ENCODE measurements around the gene LRRC55. TPM values are rescaled to one million over a fixed set of nuclear protein-coding genes. Genes with fewer than 3 reads are reported as not detected.

Gene LRRC55
- total RNA-seq, 1 experiment from 2014 or later, result 0.79 TPM

- TF ChIP-seq, protein P1, sequence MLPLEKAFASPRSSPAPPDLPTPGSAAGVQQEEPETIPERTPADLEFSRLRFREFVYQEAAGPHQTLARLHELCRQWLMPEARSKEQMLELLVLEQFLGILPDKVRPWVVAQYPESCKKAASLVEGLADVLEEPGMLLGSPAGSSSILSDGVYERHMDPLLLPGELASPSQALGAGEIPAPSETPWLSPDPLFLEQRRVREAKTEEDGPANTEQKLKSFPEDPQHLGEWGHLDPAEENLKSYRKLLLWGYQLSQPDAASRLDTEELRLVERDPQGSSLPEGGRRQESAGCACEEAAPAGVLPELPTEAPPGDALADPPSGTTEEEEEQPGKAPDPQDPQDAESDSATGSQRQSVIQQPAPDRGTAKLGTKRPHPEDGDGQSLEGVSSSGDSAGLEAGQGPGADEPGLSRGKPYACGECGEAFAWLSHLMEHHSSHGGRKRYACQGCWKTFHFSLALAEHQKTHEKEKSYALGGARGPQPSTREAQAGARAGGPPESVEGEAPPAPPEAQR (CRISPR knock-in tag; IDR thresholded peaks at IDR 0.05), result no peak
- TF ChIP-seq NFE2L1 (CRISPR knock-in tag; IDR thresholded peaks at IDR 0.05) (no peak), KAT7 (CRISPR knock-in tag; IDR thresholded peaks at IDR 0.05; ENCODE audit: borderline replicate concordance) (no peak), ATF6 (CRISPR knock-in tag; IDR thresholded peaks at IDR 0.05) (no peak), ZNF532 (CRISPR knock-in tag; IDR thresholded peaks at IDR 0.05; ENCODE audit: borderline replicate concordance) (no peak), NR2C2 (CRISPR knock-in tag; IDR thresholded peaks at IDR 0.05) (no peak), PRDM15 (CRISPR knock-in tag; IDR thresholded peaks at IDR 0.05) (no peak)
- TF ChIP-seq, protein P2, sequence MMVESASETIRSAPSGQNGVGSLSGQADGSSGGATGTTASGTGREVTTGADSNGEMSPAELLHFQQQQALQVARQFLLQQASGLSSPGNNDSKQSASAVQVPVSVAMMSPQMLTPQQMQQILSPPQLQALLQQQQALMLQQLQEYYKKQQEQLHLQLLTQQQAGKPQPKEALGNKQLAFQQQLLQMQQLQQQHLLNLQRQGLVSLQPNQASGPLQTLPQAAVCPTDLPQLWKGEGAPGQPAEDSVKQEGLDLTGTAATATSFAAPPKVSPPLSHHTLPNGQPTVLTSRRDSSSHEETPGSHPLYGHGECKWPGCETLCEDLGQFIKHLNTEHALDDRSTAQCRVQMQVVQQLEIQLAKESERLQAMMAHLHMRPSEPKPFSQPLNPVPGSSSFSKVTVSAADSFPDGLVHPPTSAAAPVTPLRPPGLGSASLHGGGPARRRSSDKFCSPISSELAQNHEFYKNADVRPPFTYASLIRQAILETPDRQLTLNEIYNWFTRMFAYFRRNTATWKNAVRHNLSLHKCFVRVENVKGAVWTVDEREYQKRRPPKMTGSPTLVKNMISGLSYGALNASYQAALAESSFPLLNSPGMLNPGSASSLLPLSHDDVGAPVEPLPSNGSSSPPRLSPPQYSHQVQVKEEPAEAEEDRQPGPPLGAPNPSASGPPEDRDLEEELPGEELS (CRISPR knock-in tag; IDR thresholded peaks at IDR 0.05), result no peak
- TF ChIP-seq, protein P3, sequence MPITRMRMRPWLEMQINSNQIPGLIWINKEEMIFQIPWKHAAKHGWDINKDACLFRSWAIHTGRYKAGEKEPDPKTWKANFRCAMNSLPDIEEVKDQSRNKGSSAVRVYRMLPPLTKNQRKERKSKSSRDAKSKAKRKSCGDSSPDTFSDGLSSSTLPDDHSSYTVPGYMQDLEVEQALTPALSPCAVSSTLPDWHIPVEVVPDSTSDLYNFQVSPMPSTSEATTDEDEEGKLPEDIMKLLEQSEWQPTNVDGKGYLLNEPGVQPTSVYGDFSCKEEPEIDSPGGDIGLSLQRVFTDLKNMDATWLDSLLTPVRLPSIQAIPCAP (CRISPR knock-in tag; IDR thresholded peaks at IDR 0.05), result no peak
Measured at GRCh38 chr11:57175478-57175877, 6.3 kb upstream of the LRRC55 start (continued).

GRCh38 chr11:57178334-57178733, 3.4 kb upstream of the LRRC55 start:
- CTCF ChIA-PET, result interaction anchor here (2.9 kb wide), 1 partner anchor 71 kb away, joined by 20 read pairs; no protein-coding TSS in a partner anchor
- Mint-ChIP-seq H3K27ac (no peak overlapping the region), H3K27me3 (ENCODE audit: low read depth) (peaks cover 44% of the 10 kb centered on the region), H3K4me3 (no peak overlapping the region), H3K36me3 (no peaks in the 10 kb centered on the region), H3K9me3 (no peaks in the 10 kb centered on the region), H3K4me1 (peaks cover 22% of the 10 kb centered on the region)
- DNase-seq (ENCODE audit: low spot score) (no peak), ATAC-seq (no peak)
- TF ChIP-seq ATF6 (CRISPR knock-in tag; IDR thresholded peaks at IDR 0.05) (no peak), ATF2 (CRISPR knock-in tag; IDR thresholded peaks at IDR 0.05; ENCODE audit: borderline replicate concordance, low read depth) (no peak), NR3C1 (CRISPR knock-in tag; conservative IDR thresholded peaks at IDR 0.05; ENCODE audit: low read depth) (no peak), TEAD1 (CRISPR knock-in tag; IDR thresholded peaks at IDR 0.05) (no peak), TEAD4 (CRISPR knock-in tag; IDR thresholded peaks at IDR 0.05) (no peak), FOXK1 (CRISPR knock-in tag; IDR thresholded peaks at IDR 0.05) (no peak), ATF1 (CRISPR knock-in tag; IDR thresholded peaks at IDR 0.05) (no peak)
- TF ChIP-seq, protein P1 (CRISPR knock-in tag; IDR thresholded peaks at IDR 0.05), result no peak
- POLR2A ChIA-PET, result no interaction called here

Data from WTC11 (cell line).